AG09319 (cell line): ENCODE measurements around the gene RRAS2.

Experiments
- DNase-seq: peaks from one replicate; pipeline ENCODE4 v3.0.0-alpha.2; 2010; ENCODE audit warnings: low read depth; ENCODE audit errors: extremely low read depth
- CTCF ChIP-seq: IDR thresholded peaks from 2 replicates; pipeline ENCODE4 v1.5.1; 2011; ENCODE audit warnings: low read depth, mild to moderate bottlenecking, inconsistent platforms, low read length, moderate library complexity

Gene RRAS2

GRCh38 chr11:14266622-14267021 is 92.4 kb downstream of the RRAS2 start:
- no peak for DNase-seq
- TF ChIP-seq CTCF = no peak

- TF ChIP-seq CTCF = no peak
- DNase-seq = no peak
Observed at GRCh38 chr11:14264966-14265365, 94.0 kb downstream of the RRAS2 start.

GRCh38 chr11:14262271-14262846 is 96.6 kb downstream of the RRAS2 start:
- TF ChIP-seq CTCF = no peak
- no peak for DNase-seq

GRCh38 chr11:14261066-14261465 is 97.9 kb downstream of the RRAS2 start:
- no peak for TF ChIP-seq CTCF
- no peak for DNase-seq

GRCh38 chr11:14259878-14260277 is 99.1 kb downstream of the RRAS2 start:
- no peak for TF ChIP-seq CTCF
- DNase-seq = no peak

GRCh38 chr11:14259186-14259784 is 99.7 kb downstream of the RRAS2 start:
- no peak for DNase-seq
- no peak for TF ChIP-seq CTCF

- no peak for DNase-seq
- no peak for TF ChIP-seq CTCF
Observed at GRCh38 chr11:14258221-14258935, 100.6 kb downstream of the RRAS2 start.
